ENCODE results near the gene KLHDC4. TPM values are rescaled to one million over a fixed set of nuclear protein-coding genes. Genes with fewer than 3 reads are reported as not detected.

Gene KLHDC4
- total RNA-seq, 5 donors from 2014 or later (not counting 1 experiment from before 2014, with no cell fraction given) = 104 to 136 (median 116) TPM

DNA sequence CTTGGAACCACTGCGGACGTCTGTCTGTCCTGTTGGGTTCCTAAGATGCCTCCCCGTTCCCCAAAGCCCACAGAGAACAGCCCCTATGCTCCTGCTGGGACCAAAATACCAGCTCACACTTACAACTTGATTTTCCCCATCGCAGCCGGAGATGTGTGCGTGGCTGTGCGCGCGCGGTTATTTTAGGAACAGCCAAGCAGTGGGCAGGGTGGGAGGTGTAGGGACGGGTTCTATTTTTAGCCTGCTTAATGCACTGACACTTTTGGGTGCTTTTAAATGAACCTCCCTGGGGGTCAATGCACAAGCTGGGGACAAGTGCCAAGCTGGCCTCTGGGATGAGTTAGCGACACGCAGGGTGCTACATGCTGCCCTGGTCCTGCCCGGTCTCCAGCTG, 74.1 kb downstream of the KLHDC4 start:
- ATAC-seq (replicated peaks in 1 of 4) = no peak
- Mint-ChIP-seq H3K9me3 (no peaks in the 10 kb centered on the region), H3K36me3 (peaks cover 5% of the 10 kb centered on the region), H3K4me1 (peaks cover 0 to 2% (median 1%) of the 10 kb centered on the region in 3 donors), H3K4me3 (no peak overlapping the region), H3K27ac (no peak overlapping the region), H3K27me3 (peaks cover 0 to 2% of the 10 kb centered on the region in 2 donors)
- peaks cover 0 to 12% of the 10 kb centered on the region in 2 experiments for H3K27me3 ChIP-seq (replicated peaks in 1 of 2; ENCODE audit: control insufficient read depth in 2 of 2, extremely low read depth in 1 of 2, insufficient read depth in 2 of 2, low read length in 1 of 2)
- CTCF ChIA-PET = no interaction called here
- no peak for DNase-seq
- H3K27ac ChIP-seq (ENCODE audit: low read length) = no peak overlapping the region
- H3K36me3 ChIP-seq (ENCODE audit: control insufficient read depth in 2 of 2, extremely low read depth in 1 of 2, insufficient read depth in 1 of 2, low read length in 1 of 2) = no peaks in the 10 kb centered on the region
- WGBS (ENCODE audit: insufficient coverage) = 45% methylated on average over 12 of the region's 14 CpGs
- H3K4me3 ChIP-seq (ENCODE audit: control insufficient read depth in 1 of 2, extremely low read depth in 1 of 2, low read length in 1 of 2) = no peak overlapping the region
- no peaks in the 10 kb centered on the region for H3K4me1 ChIP-seq (ENCODE audit: control insufficient read depth in 1 of 2, extremely low read depth in 1 of 2, insufficient read depth in 2 of 2, low read length in 2 of 2)
- H3K9me3 ChIP-seq = no peaks in the 10 kb centered on the region
- POLR2A ChIA-PET = no interaction called here

- Mint-ChIP-seq H3K4me3 (no peak overlapping the region), H3K4me1 (peaks cover 0 to 2% (median 1%) of the 10 kb centered on the region in 3 donors), H3K9me3 (no peaks in the 10 kb centered on the region), H3K27ac (no peak overlapping the region), H3K36me3 (peaks cover 5% of the 10 kb centered on the region), H3K27me3 (peaks cover 0 to 2% of the 10 kb centered on the region in 2 donors)
- no peak for DNase-seq
- ChIA-PET CTCF (no interaction called here), POLR2A (no interaction called here)
- no peaks in the 10 kb centered on the region for H3K9me3 ChIP-seq
- H3K36me3 ChIP-seq (ENCODE audit: control insufficient read depth in 2 of 2, extremely low read depth in 1 of 2, insufficient read depth in 1 of 2, low read length in 1 of 2) = no peaks in the 10 kb centered on the region
- H3K27me3 ChIP-seq (replicated peaks in 1 of 2; ENCODE audit: control insufficient read depth in 2 of 2, extremely low read depth in 1 of 2, insufficient read depth in 2 of 2, low read length in 1 of 2) = peaks cover 0 to 15% of the 10 kb centered on the region in 2 experiments
- WGBS (ENCODE audit: insufficient coverage) = 64% methylated on average over 18 of the region's 33 CpGs
- no peak overlapping the region for H3K27ac ChIP-seq (ENCODE audit: low read length)
- no peak for ATAC-seq (replicated peaks in 1 of 4)
- H3K4me1 ChIP-seq (ENCODE audit: control insufficient read depth in 1 of 2, extremely low read depth in 1 of 2, insufficient read depth in 2 of 2, low read length in 2 of 2) = no peaks in the 10 kb centered on the region
- no peak overlapping the region for H3K4me3 ChIP-seq (ENCODE audit: control insufficient read depth in 1 of 2, extremely low read depth in 1 of 2, low read length in 1 of 2)
These were observed 74.7 kb downstream of the KLHDC4 start for GRCh38 chr16:87690911-87691685.

DNA sequence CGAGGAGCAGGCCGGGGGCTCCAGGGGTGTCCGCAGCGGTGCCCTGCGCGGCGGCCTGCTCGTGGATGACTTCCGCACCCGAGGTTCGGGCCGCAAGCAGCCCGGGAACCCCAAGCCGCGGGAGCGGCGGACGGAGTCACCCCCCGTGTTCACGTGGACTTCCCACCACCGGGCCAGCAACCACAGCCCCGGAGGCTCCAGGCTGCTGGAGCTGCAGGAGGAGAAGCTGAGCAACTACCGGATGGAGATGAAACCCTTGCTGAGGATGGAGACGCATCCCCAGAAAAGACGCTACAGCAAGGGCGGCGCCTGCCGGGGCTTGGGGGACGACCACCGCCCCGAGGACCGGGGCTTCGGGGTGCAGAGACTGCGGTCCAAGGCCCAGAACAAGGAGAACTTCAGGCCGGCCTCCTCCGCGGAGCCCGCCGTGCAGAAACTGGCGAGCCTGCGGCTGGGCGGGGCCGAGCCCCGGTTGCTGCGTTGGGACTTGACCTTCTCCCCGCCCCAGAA, 75.8 kb downstream of the KLHDC4 start:
- no peaks in the 10 kb centered on the region for H3K4me1 ChIP-seq (ENCODE audit: control insufficient read depth in 1 of 2, extremely low read depth in 1 of 2, insufficient read depth in 2 of 2, low read length in 2 of 2)
- CTCF ChIA-PET = no interaction called here
- H3K27me3 ChIP-seq (replicated peaks in 1 of 2; ENCODE audit: control insufficient read depth in 2 of 2, extremely low read depth in 1 of 2, insufficient read depth in 2 of 2, low read length in 1 of 2) = peaks cover 0 to 25% of the 10 kb centered on the region in 2 experiments
- peaks cover 4% of the 10 kb centered on the region for H3K36me3 Mint-ChIP-seq
- POLR2A ChIA-PET = no interaction called here
- 87% methylated on average over 46 of the region's 46 CpGs for WGBS (ENCODE audit: insufficient coverage)
- ATAC-seq (replicated peaks in 1 of 4) = no peak
- no peak for DNase-seq
- peaks cover 0 to 2% (median 1%) of the 10 kb centered on the region in 3 donors for H3K4me1 Mint-ChIP-seq
- H3K9me3 Mint-ChIP-seq = no peaks in the 10 kb centered on the region
- no peaks in the 10 kb centered on the region for H3K36me3 ChIP-seq (ENCODE audit: control insufficient read depth in 2 of 2, extremely low read depth in 1 of 2, insufficient read depth in 1 of 2, low read length in 1 of 2)
- no peak overlapping the region for H3K4me3 Mint-ChIP-seq
- H3K9me3 ChIP-seq = no peaks in the 10 kb centered on the region
- H3K4me3 ChIP-seq (ENCODE audit: control insufficient read depth in 1 of 2, extremely low read depth in 1 of 2, low read length in 1 of 2) = no peak overlapping the region
- no peak overlapping the region for H3K27ac Mint-ChIP-seq
- H3K27me3 Mint-ChIP-seq = peaks cover 0 to 5% of the 10 kb centered on the region in 2 donors
- H3K27ac ChIP-seq (ENCODE audit: low read length) = no peak overlapping the region

- H3K27me3 Mint-ChIP-seq = peaks cover 0 to 5% of the 10 kb centered on the region in 2 donors
- H3K4me1 Mint-ChIP-seq = peaks cover 0 to 2% (median 1%) of the 10 kb centered on the region in 3 donors
- Histone ChIP-seq H3K4me1 (ENCODE audit: control insufficient read depth in 1 of 2, extremely low read depth in 1 of 2, insufficient read depth in 2 of 2, low read length in 2 of 2) (no peaks in the 10 kb centered on the region), H3K27ac (ENCODE audit: low read length) (no peak overlapping the region), H3K27me3 (replicated peaks in 1 of 2; ENCODE audit: control insufficient read depth in 2 of 2, extremely low read depth in 1 of 2, insufficient read depth in 2 of 2, low read length in 1 of 2) (peaks cover 0 to 33% of the 10 kb centered on the region in 2 experiments), H3K36me3 (ENCODE audit: control insufficient read depth in 2 of 2, extremely low read depth in 1 of 2, insufficient read depth in 1 of 2, low read length in 1 of 2) (no peaks in the 10 kb centered on the region), H3K4me3 (ENCODE audit: control insufficient read depth in 1 of 2, extremely low read depth in 1 of 2, low read length in 1 of 2) (no peak overlapping the region), H3K9me3 (no peaks in the 10 kb centered on the region)
- no peak overlapping the region for H3K4me3 Mint-ChIP-seq
- 91% methylated on average over 38 of the region's 45 CpGs for WGBS (ENCODE audit: insufficient coverage)
- H3K27ac Mint-ChIP-seq = no peak overlapping the region
- DNase-seq = no peak
- POLR2A ChIA-PET = no interaction called here
- no peaks in the 10 kb centered on the region for H3K36me3 Mint-ChIP-seq
- ATAC-seq (replicated peaks in 1 of 4) = no peak
- CTCF ChIA-PET = no interaction called here
- no peaks in the 10 kb centered on the region for H3K9me3 Mint-ChIP-seq
These were observed 76.6 kb downstream of the KLHDC4 start for GRCh38 chr16:87688876-87689815.

DNA sequence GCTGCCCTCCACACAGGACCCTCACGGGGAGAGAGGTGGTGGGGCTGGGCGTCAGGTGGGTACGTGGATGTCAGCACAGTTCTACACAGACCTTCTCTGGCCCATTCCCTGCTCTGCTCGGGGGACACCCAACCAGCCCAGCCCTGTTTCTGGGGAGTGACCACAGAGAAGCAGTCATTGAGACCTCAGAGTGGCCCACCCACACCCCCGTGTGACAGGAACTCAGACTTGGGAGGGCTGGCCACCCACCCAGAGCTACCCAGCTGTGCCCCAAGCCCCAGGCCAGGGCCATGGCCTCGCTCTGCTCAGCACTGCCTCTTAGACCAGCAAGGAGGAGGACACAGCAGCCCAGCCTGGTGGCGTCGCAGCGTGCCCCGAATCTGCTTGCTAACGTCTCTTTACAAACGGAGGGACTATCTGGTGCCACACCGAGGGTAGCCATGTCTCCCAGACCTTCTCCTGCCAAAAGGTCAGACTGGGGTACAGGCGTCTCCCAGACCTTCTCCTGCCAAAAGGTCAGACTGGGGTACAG, 77.7 kb downstream of the KLHDC4 start:
- Histone ChIP-seq H3K4me3 (ENCODE audit: control insufficient read depth in 1 of 2, extremely low read depth in 1 of 2, low read length in 1 of 2) (no peak overlapping the region), H3K9me3 (no peaks in the 10 kb centered on the region), H3K27me3 (replicated peaks in 1 of 2; ENCODE audit: control insufficient read depth in 2 of 2, extremely low read depth in 1 of 2, insufficient read depth in 2 of 2, low read length in 1 of 2) (peaks cover 0 to 39% of the 10 kb centered on the region in 2 experiments), H3K27ac (ENCODE audit: low read length) (no peak overlapping the region), H3K36me3 (ENCODE audit: control insufficient read depth in 2 of 2, extremely low read depth in 1 of 2, insufficient read depth in 1 of 2, low read length in 1 of 2) (no peaks in the 10 kb centered on the region), H3K4me1 (ENCODE audit: control insufficient read depth in 1 of 2, extremely low read depth in 1 of 2, insufficient read depth in 2 of 2, low read length in 2 of 2) (no peaks in the 10 kb centered on the region)
- ChIA-PET CTCF (no interaction called here), POLR2A (no interaction called here)
- H3K27ac Mint-ChIP-seq = no peak overlapping the region
- no peak overlapping the region for H3K4me3 Mint-ChIP-seq
- 87% methylated on average over 14 of the region's 14 CpGs for WGBS (ENCODE audit: insufficient coverage)
- ATAC-seq (replicated peaks in 1 of 4) = no peak
- no peak for DNase-seq
- H3K27me3 Mint-ChIP-seq = peaks cover 0 to 5% of the 10 kb centered on the region in 2 donors
- H3K36me3 Mint-ChIP-seq = no peaks in the 10 kb centered on the region
- H3K9me3 Mint-ChIP-seq = no peaks in the 10 kb centered on the region
- peaks cover 0 to 2% (median 1%) of the 10 kb centered on the region in 3 donors for H3K4me1 Mint-ChIP-seq
